HUES6 (cell line): ENCODE data around the gene SMIM33.

ENCODE experiments used
- H3K27ac ChIP-seq: 2 replicates; pipeline ENCODE4 v1.7.0; 2013; ENCODE audit warnings: low read depth, mild to moderate bottlenecking, low read length, inconsistent platforms
- H3K27me3 ChIP-seq: 2 replicates; pipeline ENCODE4 v1.6.1; 2013; ENCODE audit warnings: low read length; ENCODE audit not compliant: control insufficient read depth, insufficient read depth
- H3K36me3 ChIP-seq: 2 replicates; pipeline ENCODE4 v1.6.1; 2013; ENCODE audit warnings: low read length; ENCODE audit not compliant: control insufficient read depth, insufficient read depth
- H3K4me1 ChIP-seq: 2 replicates; pipeline ENCODE4 v1.6.1; 2013; ENCODE audit warnings: low read length; ENCODE audit not compliant: control insufficient read depth, insufficient read depth
- H3K4me3 ChIP-seq: 2 replicates; pipeline ENCODE4 v1.5.1; 2013; ENCODE audit warnings: low read depth, low read length
- H3K9ac ChIP-seq: one replicate; pipeline ENCODE4 v1.6.1; 2013; ENCODE audit warnings: mild to moderate bottlenecking, low read length
- H3K9me3 ChIP-seq: 2 replicates; pipeline ENCODE4 v1.6.1; 2013; ENCODE audit warnings: low read depth, low read length; ENCODE audit not compliant: control insufficient read depth, insufficient read depth

The SMIM33 gene

DNA sequence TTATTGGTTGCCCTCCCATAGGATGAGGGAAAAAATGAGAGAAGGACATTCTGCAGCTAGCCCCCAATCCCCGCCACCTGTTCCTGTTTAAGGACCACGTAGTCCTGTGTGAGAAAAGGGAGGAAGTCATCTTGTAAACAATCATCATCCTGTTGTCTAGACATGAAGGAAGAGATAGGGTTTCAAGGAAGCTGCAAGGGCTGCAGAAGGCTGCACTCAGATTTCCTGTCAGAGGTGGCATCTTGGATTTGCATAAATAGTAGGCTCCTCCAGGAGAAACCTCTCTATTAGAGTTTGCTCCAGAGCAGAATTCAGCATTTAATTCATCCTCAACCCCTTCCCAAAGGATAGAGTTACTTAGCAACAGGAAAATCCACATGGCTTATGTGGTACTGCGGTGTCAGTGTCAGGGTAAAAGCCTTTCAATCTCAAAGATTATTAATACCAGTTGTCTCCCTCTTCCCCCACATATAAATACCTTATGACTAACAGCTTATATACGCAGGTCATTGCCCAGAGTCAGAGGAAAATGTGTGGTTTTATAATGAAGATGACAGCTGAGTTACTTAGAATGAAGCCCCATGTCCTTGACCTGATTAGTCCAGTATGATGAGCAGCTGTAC lies 26.9 kb upstream of the SMIM33 start:
- H3K4me3 ChIP-seq = no peak overlapping the region
- no peak overlapping the region for H3K9ac ChIP-seq
- peaks cover 6% of the 10 kb centered on the region; the same call in 1 of the 2 replicates for H3K27me3 ChIP-seq
- H3K27ac ChIP-seq = no peak overlapping the region
- no peaks in the 10 kb centered on the region for H3K36me3 ChIP-seq
- H3K9me3 ChIP-seq = no peaks in the 10 kb centered on the region
- H3K4me1 ChIP-seq = peaks cover 9% of the 10 kb centered on the region

DNA sequence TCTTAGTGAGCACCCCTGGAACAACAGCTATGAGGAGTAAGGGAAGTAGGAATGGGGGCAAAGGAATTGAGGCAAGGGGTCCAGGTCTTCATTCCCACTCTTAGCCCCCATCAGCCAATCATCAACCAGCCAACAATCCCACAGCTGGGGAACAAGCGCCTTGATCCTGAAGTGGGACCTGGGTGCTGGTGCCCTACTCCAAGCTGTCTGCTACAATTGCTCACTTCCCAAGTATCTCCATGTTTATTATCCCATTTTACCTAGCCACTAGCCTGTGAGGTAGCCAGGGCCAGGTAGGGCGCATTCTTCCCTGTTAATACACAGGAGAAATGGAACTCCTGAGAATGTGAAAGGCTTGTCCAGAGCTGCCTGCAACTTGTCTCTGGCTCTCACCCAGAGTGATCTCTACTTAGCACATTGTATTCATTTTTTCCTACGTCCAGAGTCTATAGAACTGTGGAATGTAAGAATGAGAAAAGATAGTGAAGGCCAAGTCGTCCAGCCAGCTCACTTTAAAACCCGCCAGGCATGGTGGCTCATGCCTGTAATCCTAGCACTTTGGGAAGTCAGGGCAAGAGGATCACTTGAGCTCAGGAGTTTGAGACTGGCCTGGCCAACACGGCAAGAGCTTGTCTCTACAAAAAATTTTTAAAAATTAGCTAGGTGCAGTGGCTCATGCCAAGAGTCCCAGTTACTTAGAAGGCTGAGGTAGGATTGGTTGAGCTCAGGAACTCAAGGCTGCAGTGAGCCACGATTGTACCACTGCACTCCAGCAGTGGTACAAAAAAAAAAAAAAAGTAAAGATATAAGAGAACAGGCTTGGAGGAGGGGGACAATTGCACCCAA lies 25.3 kb upstream of the SMIM33 start:
- peaks cover 6% of the 10 kb centered on the region; the same call in 1 of the 2 replicates for H3K27me3 ChIP-seq
- H3K9ac ChIP-seq = no peak overlapping the region
- H3K4me3 ChIP-seq = no peak overlapping the region
- H3K27ac ChIP-seq = no peak overlapping the region
- H3K9me3 ChIP-seq = no peaks in the 10 kb centered on the region
- no peaks in the 10 kb centered on the region for H3K36me3 ChIP-seq
- H3K4me1 ChIP-seq = peaks cover 5% of the 10 kb centered on the region; the same call in 1 of the 2 replicates

DNA sequence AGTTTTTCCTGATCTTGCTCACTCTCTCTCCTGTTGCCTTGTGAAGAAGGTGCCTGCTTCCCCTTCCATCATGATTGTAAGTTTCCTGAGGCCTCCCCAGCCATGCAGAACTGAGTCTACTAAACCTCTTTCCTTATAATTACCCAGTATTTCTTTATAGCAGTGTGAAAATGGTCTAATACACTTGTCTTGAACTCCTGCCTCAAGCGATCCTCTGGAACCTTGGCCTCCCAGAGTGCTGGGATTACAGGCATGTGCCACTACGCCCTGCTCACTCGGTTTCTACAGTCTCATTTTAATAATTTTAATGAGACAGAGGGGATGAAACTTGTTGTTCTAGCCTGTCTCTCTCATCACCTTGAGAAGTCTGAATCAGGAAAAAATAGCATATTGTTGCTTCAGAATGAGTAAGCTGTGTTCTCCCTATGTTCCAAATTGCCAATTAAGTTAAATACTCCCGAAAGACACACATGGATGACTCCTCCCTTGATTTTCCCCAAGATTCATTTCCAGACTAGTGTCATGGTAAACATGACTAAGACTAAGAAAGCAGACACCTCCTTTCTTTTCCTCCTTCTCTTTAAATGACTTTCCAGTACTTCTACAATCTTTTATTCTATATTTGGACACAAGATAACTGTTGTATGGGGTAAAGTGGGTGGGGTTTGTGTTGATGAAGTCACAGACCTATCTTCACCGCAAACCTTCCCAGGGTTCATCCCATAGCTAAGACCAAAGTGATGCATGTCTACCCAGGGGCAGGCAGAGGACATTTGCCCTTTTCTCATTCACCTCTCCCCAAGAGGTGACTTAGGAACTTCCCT lies 23.6 kb upstream of the SMIM33 start:
- Histone ChIP-seq H3K9me3 (no peaks in the 10 kb centered on the region), H3K4me3 (no peak overlapping the region), H3K4me1 (peaks cover 5% of the 10 kb centered on the region; the same call in 1 of the 2 replicates), H3K27ac (no peak overlapping the region), H3K9ac (no peak overlapping the region), H3K36me3 (peaks cover 5% of the 10 kb centered on the region), H3K27me3 (peaks cover 3% of the 10 kb centered on the region; the same call in 1 of the 2 replicates)

DNA sequence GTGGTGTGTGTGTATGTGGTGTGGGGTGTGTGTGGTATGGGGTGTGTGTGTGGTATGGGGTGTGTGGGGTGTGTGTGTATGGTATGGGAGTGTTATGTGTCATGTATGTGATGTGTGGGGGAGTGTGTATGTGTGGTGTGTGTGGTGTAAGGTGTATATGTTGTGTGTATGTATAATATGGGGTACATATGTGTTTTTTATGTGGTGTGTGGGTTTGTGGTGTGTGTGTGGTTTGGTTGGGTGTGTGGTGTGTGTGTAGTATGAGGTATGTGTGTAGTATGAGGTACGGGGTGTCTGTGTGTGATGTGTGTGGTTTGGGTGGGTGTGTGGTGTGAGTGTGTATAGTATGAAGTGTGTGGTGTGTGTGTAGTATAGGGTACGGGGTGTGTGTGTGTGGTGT lies 19.6 kb upstream of the SMIM33 start:
- H3K9me3 ChIP-seq = no peaks in the 10 kb centered on the region
- no peak overlapping the region for H3K4me3 ChIP-seq
- no peaks in the 10 kb centered on the region for H3K4me1 ChIP-seq
- no peak overlapping the region for H3K9ac ChIP-seq
- H3K27me3 ChIP-seq = no peaks in the 10 kb centered on the region
- no peak overlapping the region for H3K27ac ChIP-seq
- H3K36me3 ChIP-seq = peaks cover 9% of the 10 kb centered on the region

DNA sequence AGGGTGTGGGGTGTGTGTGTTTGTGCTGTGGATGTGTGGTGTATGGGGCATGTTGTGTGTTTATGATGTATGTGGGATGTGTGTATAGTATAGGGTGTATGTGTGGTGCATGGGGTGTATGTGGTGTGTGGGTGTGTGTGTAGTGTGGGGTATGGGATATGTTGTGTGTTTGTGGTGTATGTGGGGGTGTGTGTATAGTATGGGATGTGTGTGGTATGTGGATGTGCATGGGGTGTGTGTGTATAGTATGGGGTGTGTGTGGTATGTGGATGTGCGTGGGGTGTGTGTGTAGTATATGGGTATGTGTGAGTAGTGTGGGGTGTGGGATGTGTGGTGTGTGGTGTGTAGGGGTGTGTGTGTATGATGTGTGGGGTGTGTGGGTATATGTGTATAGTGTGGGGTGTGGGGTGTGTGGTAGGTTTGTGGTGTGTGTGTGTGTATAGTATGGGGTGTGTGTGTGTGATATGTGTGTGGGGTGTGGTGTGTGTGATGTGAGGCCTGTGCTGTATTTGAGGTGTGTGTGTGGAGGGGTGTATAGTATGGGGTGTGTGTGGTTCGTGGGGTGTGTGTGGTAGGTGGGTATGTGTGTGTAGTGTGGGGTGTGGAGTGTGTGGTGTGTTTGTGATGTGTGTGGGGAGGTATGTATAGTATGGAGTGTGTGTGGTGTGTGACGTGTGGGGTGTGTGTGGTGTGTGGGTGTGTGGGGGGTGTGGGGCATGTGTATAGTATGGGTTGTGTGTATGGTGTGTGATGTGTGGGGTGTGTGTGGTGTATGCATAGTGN lies 18.7 kb upstream of the SMIM33 start:
- Histone ChIP-seq H3K27me3 (no peaks in the 10 kb centered on the region), H3K36me3 (peaks cover 9% of the 10 kb centered on the region), H3K4me3 (no peak overlapping the region), H3K9ac (no peak overlapping the region), H3K27ac (no peak overlapping the region), H3K4me1 (no peaks in the 10 kb centered on the region), H3K9me3 (no peaks in the 10 kb centered on the region)

DNA sequence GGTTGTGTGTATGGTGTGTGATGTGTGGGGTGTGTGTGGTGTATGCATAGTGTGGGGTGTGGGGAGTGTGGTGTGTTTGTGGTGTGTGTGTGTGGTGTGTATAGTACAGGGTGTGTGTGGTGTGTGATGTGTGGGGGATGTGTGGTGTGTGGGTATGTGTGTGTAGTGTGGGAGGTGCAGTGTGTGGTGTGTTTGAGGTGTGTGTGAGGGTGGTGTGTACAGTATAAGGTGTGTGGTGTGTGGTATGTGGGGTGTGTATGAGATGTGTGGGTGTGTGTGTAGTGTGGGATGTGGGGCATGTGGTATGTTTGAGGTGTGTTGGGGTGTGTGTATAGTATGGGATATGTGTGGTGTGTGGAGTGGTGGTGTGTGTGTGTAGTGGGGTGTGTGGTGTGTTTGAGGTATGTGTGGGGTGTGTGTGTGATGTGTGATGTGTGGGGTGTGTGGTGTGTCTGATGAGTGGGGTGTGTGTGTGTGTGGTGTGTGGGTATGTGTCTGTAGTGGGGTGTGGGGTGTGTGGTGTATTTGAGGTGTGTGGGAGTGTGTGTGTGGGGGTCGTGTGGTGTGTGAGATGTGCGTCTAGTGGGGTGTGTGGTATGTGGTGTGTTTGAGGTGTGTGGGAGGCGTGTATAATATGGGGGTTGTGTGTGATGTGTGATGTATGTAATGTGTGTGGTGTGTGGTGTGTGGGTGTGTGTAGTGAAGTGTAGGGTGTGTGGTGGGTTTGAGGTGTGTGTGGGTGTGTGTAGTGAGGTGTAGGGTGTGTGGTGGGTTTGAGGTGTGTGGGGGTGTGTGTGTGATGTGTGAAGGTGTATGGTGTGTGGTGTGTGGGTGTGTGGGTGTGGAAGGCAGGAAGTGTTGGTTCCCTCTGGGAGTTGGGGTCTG lies 16.9 kb upstream of the SMIM33 start:
- Histone ChIP-seq H3K27me3 (no peaks in the 10 kb centered on the region), H3K27ac (no peak overlapping the region), H3K4me1 (no peaks in the 10 kb centered on the region), H3K36me3 (peaks cover 9% of the 10 kb centered on the region), H3K4me3 (no peak overlapping the region), H3K9me3 (no peaks in the 10 kb centered on the region), H3K9ac (no peak overlapping the region)

DNA sequence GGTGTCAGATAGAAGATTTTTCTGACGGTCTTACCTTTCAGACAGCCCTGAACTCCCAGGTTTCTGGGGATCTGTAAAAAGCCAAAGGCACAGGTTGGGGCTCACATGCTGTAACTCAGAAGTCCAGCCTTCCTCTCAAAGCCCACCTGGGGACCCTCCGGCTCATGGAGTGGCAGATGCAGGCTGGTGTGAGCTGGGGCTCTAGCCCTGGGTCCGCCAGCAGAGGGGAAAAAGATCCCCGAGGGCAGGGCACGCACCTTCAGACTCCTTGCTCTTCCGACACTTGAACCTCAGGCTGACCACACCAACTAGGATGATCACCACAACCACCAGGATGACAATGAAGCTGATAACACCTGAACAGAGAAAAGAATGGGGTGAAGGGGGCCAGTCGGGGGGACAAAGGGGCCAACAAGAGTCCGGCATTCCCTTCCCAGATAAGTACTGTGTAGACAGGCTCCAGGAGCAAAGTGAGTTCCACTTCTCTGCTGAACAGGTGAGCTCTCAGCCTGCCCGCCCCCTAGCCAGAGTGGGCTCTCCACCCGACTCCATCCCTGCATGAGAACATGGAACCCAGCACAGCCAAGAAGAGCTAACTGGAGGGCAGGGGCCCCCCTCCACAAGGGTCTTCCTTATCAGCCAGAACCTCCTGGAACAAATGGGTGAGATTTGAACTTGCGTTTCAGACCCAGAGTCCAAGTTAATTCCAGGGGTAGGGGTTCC lies 16.1 kb upstream of the SMIM33 start:
- Histone ChIP-seq H3K4me1 (peaks cover 6% of the 10 kb centered on the region; the same call in 1 of the 2 replicates), H3K36me3 (peaks cover 9% of the 10 kb centered on the region), H3K27ac (no peak overlapping the region), H3K9ac (no peak overlapping the region), H3K4me3 (no peak overlapping the region), H3K27me3 (no peaks in the 10 kb centered on the region), H3K9me3 (no peaks in the 10 kb centered on the region)

DNA sequence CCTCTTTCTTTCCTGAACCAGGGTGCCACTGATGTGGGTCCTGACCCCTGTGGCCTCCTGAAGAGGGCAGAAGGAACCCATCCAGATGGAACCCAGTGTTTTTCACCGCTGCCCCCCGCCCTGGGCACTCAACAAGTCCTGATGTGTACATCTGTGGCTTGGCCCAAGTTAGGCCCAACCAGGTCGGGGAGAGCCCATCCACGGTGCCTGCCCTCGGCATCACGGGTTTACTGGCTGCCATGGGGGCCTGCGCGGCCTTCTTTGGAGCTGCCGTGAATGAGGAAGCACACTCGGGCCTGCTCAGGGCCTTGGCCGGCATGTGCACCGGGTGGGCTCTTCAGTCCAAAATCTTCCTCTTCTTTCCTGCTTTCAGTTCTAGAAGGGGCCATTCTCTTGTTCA lies 14.0 kb upstream of the SMIM33 start:
- peaks cover 16% of the 10 kb centered on the region for H3K4me1 ChIP-seq
- H3K9ac ChIP-seq = no peak overlapping the region
- no peak overlapping the region for H3K4me3 ChIP-seq
- H3K27ac ChIP-seq = no peak overlapping the region
- no peaks in the 10 kb centered on the region for H3K27me3 ChIP-seq
- no peaks in the 10 kb centered on the region for H3K9me3 ChIP-seq
- peaks cover 9% of the 10 kb centered on the region for H3K36me3 ChIP-seq

DNA sequence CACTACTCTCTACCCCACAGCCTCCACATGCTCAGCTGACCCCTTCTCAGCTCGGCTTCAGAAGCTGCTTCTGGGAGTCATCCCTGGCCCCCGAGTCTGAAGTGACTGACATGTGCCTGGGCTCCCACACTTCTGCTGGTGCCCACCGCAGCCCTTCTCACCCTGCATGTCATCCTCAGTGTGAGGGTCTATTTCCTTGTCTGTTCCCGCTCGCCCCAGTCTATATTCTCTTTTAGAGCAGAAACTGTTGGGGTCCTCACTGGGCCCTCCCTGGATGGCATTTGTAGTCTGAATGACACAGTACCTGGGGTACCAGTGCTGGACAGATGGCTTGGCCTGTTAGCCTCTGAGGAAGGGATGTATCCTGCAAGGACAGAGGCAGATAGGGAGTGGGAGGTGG lies 13.6 kb upstream of the SMIM33 start:
- H3K27me3 ChIP-seq = no peaks in the 10 kb centered on the region
- H3K27ac ChIP-seq = no peak overlapping the region
- no peak overlapping the region for H3K4me3 ChIP-seq
- H3K36me3 ChIP-seq = peaks cover 4% of the 10 kb centered on the region
- H3K9ac ChIP-seq = no peak overlapping the region
- peaks cover 21% of the 10 kb centered on the region for H3K4me1 ChIP-seq
- no peaks in the 10 kb centered on the region for H3K9me3 ChIP-seq
